Measurements from ENCODE around the gene ENTPD6.
A peak's percentile ranks its signal among the peaks of the same experiment; 100 is the strongest.

Gene ENTPD6

DNA sequence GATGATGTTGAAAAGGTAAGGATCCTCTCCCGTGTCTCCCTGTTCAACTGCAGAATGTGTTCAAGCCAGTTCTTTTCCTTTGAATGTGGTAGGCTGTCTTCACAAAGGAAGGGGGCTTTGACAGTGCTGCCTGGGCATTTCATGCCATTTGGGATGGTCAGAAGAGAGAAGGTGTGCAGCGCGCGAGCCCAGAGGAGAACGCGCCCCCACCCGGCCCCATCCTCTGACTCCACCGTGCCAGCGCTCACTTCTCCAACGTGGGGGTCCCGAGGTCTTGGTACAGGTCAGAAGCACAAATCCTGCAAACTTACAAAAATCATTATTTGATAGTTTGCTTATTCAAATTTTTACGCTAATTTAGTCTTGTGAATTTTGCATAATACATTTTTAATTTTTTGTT is 14.4 kb downstream of the ENTPD6 start:
- DNase-seq, result no peak

DNA sequence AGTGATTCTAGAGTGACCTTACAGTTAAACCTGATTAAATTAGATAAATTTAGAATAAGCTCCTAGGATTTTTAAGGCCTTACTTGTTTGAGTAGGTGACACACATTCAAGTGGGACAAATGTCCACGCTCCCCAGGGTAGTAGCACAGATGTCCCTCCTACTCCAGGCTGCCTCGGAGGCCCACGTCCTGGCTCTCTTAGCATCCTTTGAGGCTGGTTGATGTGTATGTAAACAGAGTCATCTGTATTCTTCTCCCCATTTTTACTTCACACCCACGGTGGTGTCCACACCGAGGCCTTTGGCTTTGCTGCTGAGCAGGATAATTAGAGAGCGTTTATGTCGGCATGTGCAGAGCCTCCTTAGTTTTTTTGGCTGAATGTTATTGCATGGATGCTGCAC is 15.8 kb downstream of the ENTPD6 start:
- no peak for DNase-seq

GRCh38 chr20:25212242-25212641 is 16.7 kb downstream of the ENTPD6 start:
- no peak for DNase-seq

DNA sequence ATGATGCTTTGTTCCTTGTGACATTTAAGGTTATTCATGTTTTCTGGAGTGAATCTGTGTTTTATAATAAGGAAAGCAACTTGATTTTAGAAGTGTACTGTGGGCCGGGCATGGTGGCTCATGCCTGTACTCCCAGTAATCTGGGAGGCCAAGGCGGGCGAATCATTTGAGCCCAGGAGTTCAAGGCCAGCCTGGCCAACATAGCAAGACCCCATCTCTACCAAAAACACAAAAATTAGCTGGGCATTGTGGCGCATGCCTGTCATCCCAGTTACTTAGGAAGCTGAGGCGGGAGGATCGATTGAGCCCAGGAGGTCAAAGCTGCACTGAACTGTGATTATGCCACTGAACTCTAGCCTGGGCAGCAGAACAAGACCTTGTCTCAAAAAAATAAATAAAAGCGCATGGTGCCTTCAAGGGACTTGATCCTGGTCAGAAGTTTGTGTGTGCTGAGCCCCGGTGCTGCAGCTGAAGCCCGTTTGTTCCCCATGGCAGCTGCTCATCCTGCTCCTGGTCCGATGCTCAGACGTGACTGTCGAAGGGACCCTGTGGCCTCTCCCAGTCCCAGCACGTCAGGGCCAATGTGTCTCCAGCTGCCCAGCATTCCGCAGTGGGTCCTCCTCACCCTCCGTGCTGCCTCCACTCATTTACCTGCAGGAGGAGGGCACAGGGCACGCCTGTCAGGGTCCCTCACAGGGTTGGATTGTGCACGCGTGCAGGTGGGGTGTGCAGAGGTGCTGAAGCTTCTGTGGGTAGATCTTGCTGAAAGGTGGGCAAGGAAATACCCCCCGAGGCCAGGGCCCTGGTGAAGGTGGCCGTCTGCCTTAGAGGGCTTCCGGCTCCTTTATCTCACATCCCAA is 18.3 kb downstream of the ENTPD6 start:
- no peak for DNase-seq

GRCh38 chr20:25214426-25214790 is 18.9 kb downstream of the ENTPD6 start:
- DNase-seq, result no peak

DNA sequence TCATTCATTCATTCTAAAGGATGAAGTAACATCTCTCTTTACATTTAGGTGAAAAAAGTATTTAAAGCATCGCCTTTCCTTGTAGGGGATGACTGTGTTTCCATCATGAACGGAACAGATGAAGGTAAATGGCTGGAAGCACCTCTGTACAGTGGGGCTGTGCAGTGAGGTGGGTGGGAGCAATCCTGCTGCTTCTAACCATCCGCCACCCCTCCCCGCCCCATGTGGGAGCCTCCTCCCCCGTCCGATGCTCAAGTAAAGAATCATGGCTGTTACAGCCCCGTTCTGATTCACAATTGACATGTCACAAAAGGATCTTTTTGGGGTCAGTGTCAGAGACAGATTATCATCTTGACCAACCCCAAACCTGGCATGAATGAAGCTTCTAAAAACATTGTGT is 19.3 kb downstream of the ENTPD6 start:
- no peak for DNase-seq

- DNase-seq, result no peak
Observed at GRCh38 chr20:25215521-25215920, 20.0 kb downstream of the ENTPD6 start.

DNA sequence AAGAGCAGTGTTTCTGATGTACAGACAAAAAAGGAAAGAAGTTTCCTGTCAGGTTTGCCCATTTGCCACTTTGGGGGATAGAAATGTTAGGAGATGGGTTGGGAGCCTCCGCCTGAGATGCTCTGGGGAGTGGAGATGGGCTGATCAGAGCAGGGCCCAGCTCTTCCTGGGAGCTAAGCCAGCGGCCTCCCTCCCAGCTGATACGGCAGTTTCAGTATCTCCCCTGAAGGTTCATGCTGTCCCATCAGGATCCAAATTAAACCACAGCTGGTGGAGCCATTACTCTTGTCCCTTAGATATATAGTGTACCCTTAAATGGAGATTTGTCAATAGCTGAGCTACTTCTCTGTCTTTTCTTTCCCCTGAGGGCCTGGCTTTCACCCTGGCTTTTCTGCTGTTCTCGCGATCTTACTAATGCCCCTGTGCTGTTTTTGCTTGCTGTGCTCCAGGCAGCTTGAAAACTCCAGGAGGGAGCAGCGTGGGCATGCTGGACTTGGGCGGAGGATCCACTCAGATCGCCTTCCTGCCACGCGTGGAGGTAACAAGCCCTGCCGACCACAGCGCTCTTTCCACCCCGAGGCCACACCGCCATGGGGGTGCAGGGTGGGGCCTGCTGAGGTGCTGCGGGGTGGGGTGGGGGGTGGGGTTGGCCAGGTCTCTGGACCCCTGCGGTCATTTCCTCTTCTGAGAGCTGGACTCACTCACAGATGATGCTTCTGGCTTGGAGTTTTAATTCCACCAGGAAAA is 20.9 kb downstream of the ENTPD6 start:
- DNase-seq, result no peak

GRCh38 chr20:25217161-25218108 is 21.9 kb downstream of the ENTPD6 start:
- DNase-seq, result no peak

DNA sequence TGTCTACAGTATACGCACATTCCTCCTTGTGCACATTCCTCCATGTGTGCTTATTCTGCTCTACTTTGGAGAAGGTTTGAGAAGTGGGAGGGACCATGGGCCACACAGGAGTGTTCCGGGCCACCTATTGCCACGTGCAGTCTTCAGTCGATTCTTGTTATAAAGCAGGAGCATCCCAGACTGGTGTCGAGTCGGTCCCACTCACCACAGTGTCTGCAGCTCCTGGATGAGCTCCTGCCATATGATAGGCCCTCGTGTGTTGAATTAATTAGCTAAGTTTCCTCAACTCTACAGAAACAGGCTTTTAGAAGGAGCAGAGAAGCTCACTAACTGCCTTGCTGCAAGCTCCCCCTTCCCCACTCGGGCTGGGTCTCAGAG is 22.6 kb downstream of the ENTPD6 start:
- no peak for DNase-seq

DNA sequence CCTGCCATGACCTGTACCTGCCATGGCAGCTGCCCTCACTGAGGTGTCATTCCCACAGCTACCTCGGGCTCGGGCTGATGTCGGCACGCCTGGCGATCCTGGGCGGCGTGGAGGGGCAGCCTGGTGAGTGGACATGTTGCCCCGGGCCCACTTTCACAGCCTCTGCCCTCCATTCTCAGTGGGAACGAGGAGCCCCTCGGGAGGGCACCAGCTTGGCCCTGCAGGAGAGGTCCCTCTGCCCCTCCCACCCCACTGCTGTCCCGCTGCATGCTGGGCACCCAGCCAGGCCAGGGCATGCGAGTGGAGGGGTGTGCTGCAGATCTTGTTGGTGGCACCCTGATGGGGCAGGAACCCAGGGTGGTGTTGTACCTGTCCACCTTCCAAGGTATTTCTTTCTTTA is 23.0 kb downstream of the ENTPD6 start:
- no peak for DNase-seq

DNA sequence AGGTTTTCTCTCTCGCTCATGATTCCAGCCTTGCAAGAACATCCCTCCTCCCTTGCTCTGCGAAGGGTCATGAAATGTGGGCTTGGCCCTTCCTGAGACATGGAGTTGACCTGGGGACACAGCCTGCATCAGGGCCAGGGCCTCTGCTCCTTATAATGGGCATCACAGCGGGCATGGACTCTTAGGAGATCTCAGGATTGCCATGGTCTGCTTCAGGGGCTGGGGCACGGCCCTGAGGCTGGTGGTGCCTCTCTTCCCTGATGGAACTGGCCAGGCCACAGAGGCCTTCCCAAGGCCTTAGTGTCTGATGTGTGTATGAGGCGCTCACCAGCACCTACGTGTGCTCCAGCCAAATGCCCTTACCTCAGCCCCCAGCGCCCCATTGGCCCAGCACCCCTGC is 23.9 kb downstream of the ENTPD6 start:
- DNase-seq, result no peak

GRCh38 chr20:25220021-25220730 is 24.7 kb downstream of the ENTPD6 start:
- no peak for DNase-seq

- no peak for DNase-seq
Observed at GRCh38 chr20:25220810-25221591, 25.5 kb downstream of the ENTPD6 start.

DNA sequence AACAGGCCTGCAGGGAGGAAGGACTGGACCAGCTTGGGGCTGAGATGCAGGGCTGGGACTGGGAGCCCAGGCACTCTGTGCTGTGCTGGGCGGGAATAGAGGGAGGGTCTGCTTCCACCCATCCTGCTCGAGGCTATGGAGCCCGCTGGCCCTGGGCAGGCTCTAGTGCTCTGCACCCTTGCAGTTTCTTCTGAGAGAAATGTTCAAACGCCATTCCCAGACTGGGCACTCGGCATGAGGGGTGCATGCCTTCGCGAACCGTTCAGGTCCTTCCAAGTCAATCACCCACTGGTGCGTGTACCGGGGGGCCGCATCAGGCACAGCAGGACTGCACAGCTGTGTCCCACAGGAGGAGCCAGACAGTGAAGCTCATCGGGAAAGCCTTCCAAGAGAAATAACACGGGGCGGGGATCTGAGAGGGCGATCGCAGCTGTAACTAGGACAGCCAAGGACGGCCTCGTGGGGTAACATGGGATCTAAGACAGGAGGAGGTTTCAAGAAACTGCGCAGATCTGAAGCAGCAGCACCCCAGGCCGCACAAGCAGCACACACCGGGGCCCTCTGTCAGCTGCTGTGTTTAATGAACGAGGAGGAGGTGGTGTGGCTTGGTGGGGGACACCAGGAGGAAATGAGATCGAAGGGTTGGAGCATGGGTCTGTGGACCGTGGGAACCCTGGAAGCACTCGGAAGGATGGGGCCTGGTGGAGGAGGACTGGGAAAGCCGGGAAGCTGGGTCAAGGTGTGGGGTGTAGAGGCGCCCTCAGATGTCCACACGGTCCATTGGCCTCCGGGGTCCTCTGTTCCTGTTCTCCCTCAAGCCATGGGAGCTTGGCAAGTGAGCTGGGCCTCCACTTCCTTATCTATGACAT is 26.3 kb downstream of the ENTPD6 start:
- no peak for DNase-seq

GRCh38 chr20:25222461-25223178 is 27.1 kb downstream of the ENTPD6 start:
- DNase-seq, result no peak

- DNase-seq, result peak; percentile 86
Observed at GRCh38 chr20:25223179-25223661, 27.7 kb downstream of the ENTPD6 start.

DNA sequence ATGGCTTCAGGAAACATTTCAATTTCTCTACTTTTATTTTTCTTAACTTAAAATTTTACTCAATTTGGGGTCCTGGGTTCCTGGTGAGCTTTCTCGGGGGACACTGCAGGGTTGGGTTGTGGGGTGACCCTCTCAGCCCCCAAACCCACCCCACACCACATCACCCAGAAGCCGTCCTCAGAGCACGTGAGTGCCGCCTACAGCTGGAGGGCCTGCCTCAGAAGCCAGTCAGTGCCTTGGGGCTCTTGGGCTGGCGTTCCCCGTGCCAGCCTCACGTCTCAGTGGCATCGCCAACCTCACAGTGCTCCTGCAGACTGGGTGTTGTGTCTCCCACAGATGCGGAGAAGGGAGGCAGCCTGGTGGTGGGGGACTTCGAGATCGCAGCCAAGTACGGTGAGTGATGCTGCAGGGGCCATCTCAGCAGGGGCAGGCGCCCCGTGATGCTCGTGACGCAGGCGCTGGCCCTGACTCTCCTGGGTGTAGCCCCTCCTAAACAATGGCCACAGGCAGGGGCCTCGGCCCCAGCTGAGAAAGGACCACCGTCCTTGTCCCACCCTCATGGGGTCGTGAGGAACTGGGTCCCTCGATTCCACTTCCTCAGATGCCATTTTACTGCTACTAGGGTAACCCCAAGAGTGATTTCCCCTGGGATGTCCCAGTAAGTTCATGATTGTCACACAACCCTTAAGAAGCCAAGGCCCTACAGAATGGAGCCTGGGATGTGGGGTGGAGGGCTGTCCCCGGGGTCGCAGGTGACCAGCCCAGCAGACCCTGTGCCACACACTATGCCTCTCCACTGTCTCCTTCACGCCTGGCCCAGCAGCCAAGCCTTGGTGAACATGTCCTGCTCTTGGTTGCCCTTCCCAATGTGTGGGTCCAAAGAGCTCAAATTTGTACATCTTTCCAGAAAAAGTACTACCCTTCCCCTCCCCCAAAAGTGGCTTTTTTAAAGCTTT is 28.5 kb downstream of the ENTPD6 start:
- DNase-seq, result no peak

- DNase-seq, result no peak
Observed at GRCh38 chr20:25224941-25225340, 29.4 kb downstream of the ENTPD6 start.
